Mesothelial cell of epicardium (in vitro differentiated cells): ENCODE data around the gene SEC62. TPM values are rescaled to one million over a fixed set of nuclear protein-coding genes. Genes with fewer than 3 reads are reported as not detected.

Experiments used
- DNase-seq, 2 experiments: peaks; one replicate each; pipeline ENCODE4 v3.0.0; 2021; ENCODE audit warnings: low spot score in 2 of 2; ENCODE audit not compliant: unreplicated experiment in 2 of 2
- H3K27ac Mint-ChIP-seq: 2 replicates; pipeline ENCODE4 v1.8.0; 2021; ENCODE audit warnings: mixed read lengths
- H3K27me3 Mint-ChIP-seq: 2 replicates; pipeline ENCODE4 v1.8.0; 2021; ENCODE audit warnings: low read depth, mixed read lengths
- H3K36me3 Mint-ChIP-seq: 2 replicates; pipeline ENCODE4 v1.8.0; 2021; ENCODE audit warnings: mixed read lengths
- H3K4me1 Mint-ChIP-seq: 2 replicates; pipeline ENCODE4 v1.8.0; 2021; ENCODE audit warnings: mixed read lengths
- H3K4me3 Mint-ChIP-seq: 2 replicates; pipeline ENCODE4 v1.8.0; 2021; ENCODE audit warnings: mild to moderate bottlenecking, moderate library complexity, mixed read lengths
- H3K9me3 Mint-ChIP-seq: 2 replicates; pipeline ENCODE4 v1.8.0; 2021; ENCODE audit warnings: mixed read lengths
- total RNA-seq: library from RNA; stranded (reverse); gene quantifications from 3 replicates; pipeline ENCODE4 v1.2.1, GENCODE V29; 2021
- TF ChIP-seq, protein P1 (sequence below): fragments of 200-600 bp; sonication (generic); IDR thresholded peaks from one replicate; pipeline ENCODE4 v1.5.0; 2021; ENCODE audit warnings: antibody characterized with exemption; ENCODE audit not compliant: unreplicated experiment

Gene SEC62
- total RNA-seq, 1 donor from 2014 or later = 112 TPM

DNA sequence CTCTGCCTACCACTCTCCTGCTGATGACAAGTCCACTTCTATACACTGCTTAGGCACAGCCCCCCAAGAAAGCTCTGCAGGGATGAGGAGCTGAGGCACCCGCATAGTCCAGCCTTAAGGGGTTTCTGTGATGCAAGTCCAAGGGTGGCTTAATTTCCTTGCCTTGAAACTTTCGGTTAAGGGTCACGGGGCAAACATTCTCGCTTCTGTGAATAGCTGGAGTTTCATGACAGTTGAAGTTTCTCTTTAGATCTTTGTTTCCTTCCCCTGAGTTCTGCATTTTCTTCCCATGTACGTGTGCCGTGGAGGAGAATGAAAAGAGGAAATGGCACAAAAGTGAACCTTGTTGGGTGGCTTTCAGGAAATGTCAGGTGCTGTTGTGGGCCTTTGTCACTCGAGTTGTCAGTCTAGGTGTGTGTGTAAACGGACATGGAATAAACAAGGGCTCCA lies 78.2 kb downstream of the SEC62 start:
- Mint-ChIP-seq H3K4me3 (no peak overlapping the region), H3K27me3 (peaks cover 35% of the 10 kb centered on the region), H3K36me3 (peaks cover 1% of the 10 kb centered on the region), H3K4me1 (peaks cover 1% of the 10 kb centered on the region), H3K9me3 (no peaks in the 10 kb centered on the region), H3K27ac (no peak overlapping the region)
- DNase-seq = no peak
- TF ChIP-seq, protein P1, sequence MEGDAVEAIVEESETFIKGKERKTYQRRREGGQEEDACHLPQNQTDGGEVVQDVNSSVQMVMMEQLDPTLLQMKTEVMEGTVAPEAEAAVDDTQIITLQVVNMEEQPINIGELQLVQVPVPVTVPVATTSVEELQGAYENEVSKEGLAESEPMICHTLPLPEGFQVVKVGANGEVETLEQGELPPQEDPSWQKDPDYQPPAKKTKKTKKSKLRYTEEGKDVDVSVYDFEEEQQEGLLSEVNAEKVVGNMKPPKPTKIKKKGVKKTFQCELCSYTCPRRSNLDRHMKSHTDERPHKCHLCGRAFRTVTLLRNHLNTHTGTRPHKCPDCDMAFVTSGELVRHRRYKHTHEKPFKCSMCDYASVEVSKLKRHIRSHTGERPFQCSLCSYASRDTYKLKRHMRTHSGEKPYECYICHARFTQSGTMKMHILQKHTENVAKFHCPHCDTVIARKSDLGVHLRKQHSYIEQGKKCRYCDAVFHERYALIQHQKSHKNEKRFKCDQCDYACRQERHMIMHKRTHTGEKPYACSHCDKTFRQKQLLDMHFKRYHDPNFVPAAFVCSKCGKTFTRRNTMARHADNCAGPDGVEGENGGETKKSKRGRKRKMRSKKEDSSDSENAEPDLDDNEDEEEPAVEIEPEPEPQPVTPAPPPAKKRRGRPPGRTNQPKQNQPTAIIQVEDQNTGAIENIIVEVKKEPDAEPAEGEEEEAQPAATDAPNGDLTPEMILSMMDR = no peak

DNA sequence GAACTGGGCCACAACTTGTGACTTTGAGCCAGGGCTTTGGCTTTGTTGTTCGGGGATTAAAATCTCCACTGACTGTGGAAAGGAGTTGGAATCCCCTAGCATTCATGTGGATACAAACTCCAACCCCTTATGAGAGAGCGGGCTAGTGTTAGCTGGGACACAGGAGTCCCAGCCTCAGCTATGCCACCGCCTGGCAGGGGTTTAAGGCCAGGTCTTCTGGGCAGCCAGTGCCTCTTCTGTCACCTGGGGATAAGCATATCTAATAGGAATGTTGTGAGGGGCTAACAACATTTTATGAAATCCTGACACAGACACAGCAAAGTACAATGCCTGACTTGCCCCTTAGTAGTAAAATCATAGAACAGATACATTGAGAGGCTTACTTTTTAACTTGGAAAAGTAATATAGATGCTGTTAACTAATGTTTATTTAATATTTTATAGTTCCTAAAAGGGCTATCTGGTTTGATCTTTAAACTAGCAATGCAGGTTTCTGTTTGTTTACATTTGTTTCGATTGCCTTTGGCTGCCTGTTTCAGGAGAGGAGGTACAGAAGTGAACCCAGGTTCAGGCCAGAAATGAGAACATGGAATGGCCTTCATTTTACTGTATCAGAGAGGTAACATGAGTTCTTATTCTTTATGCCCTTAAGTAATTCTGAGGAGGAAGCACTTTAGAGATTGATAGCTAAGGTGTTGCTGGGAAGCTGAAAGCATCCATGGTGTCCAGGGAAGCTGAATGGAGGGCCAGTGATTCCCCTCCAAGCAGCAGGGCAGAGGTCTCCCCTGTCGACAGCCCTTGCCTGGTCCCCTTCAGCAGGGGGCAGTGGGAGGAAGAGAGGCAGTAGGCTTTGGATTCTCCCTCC lies 79.9 kb downstream of the SEC62 start:
- no peaks in the 10 kb centered on the region for H3K9me3 Mint-ChIP-seq
- H3K36me3 Mint-ChIP-seq = no peaks in the 10 kb centered on the region
- no peak for DNase-seq
- peaks cover 19% of the 10 kb centered on the region for H3K27me3 Mint-ChIP-seq
- H3K4me3 Mint-ChIP-seq = no peak overlapping the region
- TF ChIP-seq, protein P1 = no peak
- H3K4me1 Mint-ChIP-seq = no peaks in the 10 kb centered on the region
- no peak overlapping the region for H3K27ac Mint-ChIP-seq

DNA sequence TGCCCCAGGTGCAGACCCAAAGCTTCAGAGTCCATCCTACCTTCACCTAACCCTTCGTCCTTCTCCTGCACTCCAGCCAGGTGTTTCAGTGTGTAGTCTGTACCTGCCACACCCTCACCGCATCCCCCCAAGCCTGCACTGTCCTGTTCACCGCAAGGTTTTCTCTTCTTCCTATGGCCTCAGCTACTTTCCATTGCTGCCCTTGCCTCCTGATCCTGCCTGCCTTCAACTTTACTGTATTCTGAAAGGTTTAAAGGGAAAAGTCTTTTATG lies 80.5 kb downstream of the SEC62 start:
- no peak for DNase-seq
- peaks cover 13% of the 10 kb centered on the region for H3K27me3 Mint-ChIP-seq
- H3K27ac Mint-ChIP-seq = no peak overlapping the region
- H3K9me3 Mint-ChIP-seq = no peaks in the 10 kb centered on the region
- H3K4me1 Mint-ChIP-seq = no peaks in the 10 kb centered on the region
- no peak overlapping the region for H3K4me3 Mint-ChIP-seq
- TF ChIP-seq, protein P1 = no peak
- no peaks in the 10 kb centered on the region for H3K36me3 Mint-ChIP-seq

Other genes starting within 250 kb of the SEC62 start
- gene TERC, start 201.7 kb upstream of the SEC62 start, total RNA-seq = 4.7 to 11.8 TPM (median 6.5 TPM) in 3 replicates
- gene ACTRT3, start 197.2 kb upstream of the SEC62 start, total RNA-seq = 3.1 to 3.8 TPM (median 3.5 TPM) in 3 replicates
- 16.8 to 17.3 TPM (median 17.1 TPM) in 3 replicates for gene MYNN, start 193.4 kb upstream of the SEC62 start, total RNA-seq
- gene LRRIQ4, start 153.9 kb upstream of the SEC62 start, total RNA-seq = 0.11 to 0.31 TPM (median 0.16 TPM) in 3 replicates
- gene LRRC34, start 153.9 kb upstream of the SEC62 start, total RNA-seq = 4.3 to 5.3 TPM (median 5.1 TPM) in 3 replicates
- gene LRRC31, start 96.9 kb upstream of the SEC62 start, total RNA-seq = not detected in 3 replicates
- not detected in 3 replicates for gene SAMD7, start 55.2 kb upstream of the SEC62 start, total RNA-seq
- gene GPR160, start 71.2 kb downstream of the SEC62 start, total RNA-seq = 0.44 to 1.0 TPM (median 0.45 TPM) in 3 replicates
- 56.1 to 59.6 TPM (median 58.1 TPM) in 3 replicates for gene PHC3, start 214.9 kb downstream of the SEC62 start, total RNA-seq